OCI-LY7 (cell line): ENCODE measurements around the gene METTL27. TPM values are rescaled to one million over a fixed set of nuclear protein-coding genes. Genes with fewer than 3 reads are reported as not detected.

Experiments used
- BruUV-seq: library from RNA; stranded (reverse); fragments of 400-500 nt; replicated peaks from 2 replicates; lab custom pipeline; 2021; lab: Mats Ljungman, UMichigan
- CTCF ChIA-PET: fragments of 300-600 bp; sonication (Branson Sonifier 250); formaldehyde crosslinking; loops from one replicate; lab custom pipeline; 2022; ENCODE audit warnings: antibody characterized with exemption; ENCODE audit not compliant: unreplicated experiment; lab: Charles Lee
- POLR2A ChIA-PET: fragments of 300-600 bp; sonication (Branson Sonifier 250); formaldehyde crosslinking; loops from one replicate; lab custom pipeline; 2022; ENCODE audit warnings: antibody characterized with exemption; lab: Charles Lee
- DNase-seq: peaks from one replicate; pipeline ENCODE4 v3.0.0-alpha.2; 2015; ENCODE audit warnings: low spot score
- H2AFZ ChIP-seq: fragments of 200-600 bp; sonication (generic), shearing (Covaris generic); 2 replicates; pipeline ENCODE4 v1.6.1; 2014; ENCODE audit warnings: mild to moderate bottlenecking, antibody characterized with exemption, low read length, moderate library complexity
- H3K27ac ChIP-seq: fragments of 200-600 bp; sonication (generic); 2 replicates; pipeline ENCODE4 v1.5.1; 2014; ENCODE audit warnings: mixed run types, low read depth, mild to moderate bottlenecking, moderate library complexity, low read length, inconsistent platforms; ENCODE audit not compliant: poor library complexity, severe bottlenecking
- H3K36me3 ChIP-seq: fragments of 200-600 bp; sonication (generic); 2 replicates; pipeline ENCODE4 v1.6.1; 2014; ENCODE audit warnings: mild to moderate bottlenecking, antibody characterized with exemption, low read length, moderate library complexity, mixed read lengths; ENCODE audit not compliant: insufficient read depth
- H3K4me1 ChIP-seq: fragments of 200-600 bp; sonication (generic); 2 replicates; pipeline ENCODE4 v1.5.1; 2014; ENCODE audit warnings: mild to moderate bottlenecking, low read length; ENCODE audit not compliant: insufficient read depth, poor library complexity, severe bottlenecking
- H3K4me2 ChIP-seq: fragments of 200-600 bp; sonication (generic); 2 replicates; pipeline ENCODE4 v1.6.1; 2014; ENCODE audit warnings: mild to moderate bottlenecking, low read length
- H3K4me3 ChIP-seq: fragments of 200-600 bp; sonication (generic); 2 replicates; pipeline ENCODE4 v1.5.1; 2014; ENCODE audit warnings: mild to moderate bottlenecking, low read depth, low read length; ENCODE audit not compliant: poor library complexity, severe bottlenecking
- H3K79me2 ChIP-seq: fragments of 200-600 bp; sonication (generic); 2 replicates; pipeline ENCODE4 v1.6.1; 2016; ENCODE audit warnings: low read depth, mild to moderate bottlenecking, low read length, moderate library complexity, mixed read lengths; ENCODE audit not compliant: insufficient read depth
- H3K9me2 ChIP-seq: fragments of 200-600 bp; sonication (generic); 2 replicates; pipeline ENCODE4 v1.6.1; 2016; ENCODE audit warnings: mild to moderate bottlenecking, low read length, mixed read lengths; ENCODE audit not compliant: insufficient read depth
- H3K9me3 ChIP-seq: fragments of 200-600 bp; sonication (generic); 2 replicates; pipeline ENCODE4 v1.6.1; 2014; ENCODE audit warnings: mild to moderate bottlenecking, mixed run types, low read length, mixed read lengths
- H4K20me1 ChIP-seq: fragments of 200-600 bp; sonication (generic); 2 replicates; pipeline ENCODE4 v1.6.1; 2014; ENCODE audit warnings: mild to moderate bottlenecking, antibody characterized with exemption, low read length, moderate library complexity, mixed read lengths; ENCODE audit not compliant: insufficient read depth
- EZH2phosphoT487 ChIP-seq: fragments of 200-600 bp; sonication (generic); IDR thresholded peaks from 2 replicates; pipeline ENCODE4 v1.6.1; 2018; ENCODE audit warnings: low read depth, borderline replicate concordance, mild to moderate bottlenecking, mixed run types, antibody characterized with exemption, low read length, moderate library complexity, mixed read lengths
- intact Hi-C: fragments of 100-400 bp; cut with micrococcal nuclease; formaldehyde crosslinking; loops from one replicate; pipeline ENCODE4 v1.10.0; 2022; ENCODE audit not compliant: unreplicated experiment
- total RNA-seq, 2 experiments: library from RNA; depleted of rRNA in 1 of 2; stranded (reverse); fragments of >200 nt in 1 of 2; shearing (Covaris generic) in 1 of 2; gene quantifications; 2 replicates each; pipeline ENCODE4 v1.2.3, GENCODE V29; 2014 to 2022
- TF ChIP-seq, protein P1 (sequence below): fragments of 200-600 bp; sonication (generic); conservative IDR thresholded peaks from 2 replicates; pipeline ENCODE4 v1.5.1; 2014; ENCODE audit warnings: mild to moderate bottlenecking, antibody characterized with exemption, low read length, moderate library complexity, mixed read lengths

The METTL27 gene
- total RNA-seq, 2 experiments from 2014 or later: 0.92 to 2.1 TPM

GRCh38 chr7:73830681-73831583, 11.4 kb downstream of the METTL27 start, which contains the start of gene CLDN4:
TSS of gene CLDN4 (plus strand) at chr7:73830996. CDS start at chr7:73831202, 206 bp downstream.
- Histone ChIP-seq H4K20me1 (no peaks in the 10 kb centered on the region), H3K4me2 (no peak within 1 kb of the TSS)

GRCh38 chr7:73829921-73830680, 12.2 kb downstream of the METTL27 start:
- intact Hi-C loops: no loop called here
- POLR2A ChIA-PET: interaction anchor here (1.0 kb wide), 1 partner anchor 12 kb away, joined by 4 read pairs; the partner anchor contains the start of gene METTL27
- no peak overlapping the region for H3K4me2 ChIP-seq
- H3K9me2 ChIP-seq: no peaks in the 10 kb centered on the region
- no peak overlapping the region for H3K27ac ChIP-seq
- TF ChIP-seq EZH2phosphoT487: no peak
- TF ChIP-seq, protein P1, sequence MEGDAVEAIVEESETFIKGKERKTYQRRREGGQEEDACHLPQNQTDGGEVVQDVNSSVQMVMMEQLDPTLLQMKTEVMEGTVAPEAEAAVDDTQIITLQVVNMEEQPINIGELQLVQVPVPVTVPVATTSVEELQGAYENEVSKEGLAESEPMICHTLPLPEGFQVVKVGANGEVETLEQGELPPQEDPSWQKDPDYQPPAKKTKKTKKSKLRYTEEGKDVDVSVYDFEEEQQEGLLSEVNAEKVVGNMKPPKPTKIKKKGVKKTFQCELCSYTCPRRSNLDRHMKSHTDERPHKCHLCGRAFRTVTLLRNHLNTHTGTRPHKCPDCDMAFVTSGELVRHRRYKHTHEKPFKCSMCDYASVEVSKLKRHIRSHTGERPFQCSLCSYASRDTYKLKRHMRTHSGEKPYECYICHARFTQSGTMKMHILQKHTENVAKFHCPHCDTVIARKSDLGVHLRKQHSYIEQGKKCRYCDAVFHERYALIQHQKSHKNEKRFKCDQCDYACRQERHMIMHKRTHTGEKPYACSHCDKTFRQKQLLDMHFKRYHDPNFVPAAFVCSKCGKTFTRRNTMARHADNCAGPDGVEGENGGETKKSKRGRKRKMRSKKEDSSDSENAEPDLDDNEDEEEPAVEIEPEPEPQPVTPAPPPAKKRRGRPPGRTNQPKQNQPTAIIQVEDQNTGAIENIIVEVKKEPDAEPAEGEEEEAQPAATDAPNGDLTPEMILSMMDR: peak; percentile 30; the same call in 1 of the 2 replicates
- H3K79me2 ChIP-seq: no peaks in the 10 kb centered on the region
- CTCF ChIA-PET: no interaction called here
- no peaks in the 10 kb centered on the region for H4K20me1 ChIP-seq
- H3K36me3 ChIP-seq: no peaks in the 10 kb centered on the region
- H3K4me3 ChIP-seq: no peak overlapping the region
- peaks cover 18% of the 10 kb centered on the region for H3K4me1 ChIP-seq
- no TSS peak for BruUV-seq
- no peaks in the 10 kb centered on the region for H3K9me3 ChIP-seq
- no peak for DNase-seq
- H2AFZ ChIP-seq: no peak overlapping the region

More at GRCh38 chr7:73830681-73831583, 11.4 kb downstream of the METTL27 start, which contains the start of gene CLDN4:
- no peaks in the 10 kb centered on the region for H3K9me3 ChIP-seq
- BruUV-seq: no TSS peak
- no peaks in the 10 kb centered on the region for H3K79me2 ChIP-seq
- peaks cover 18% of the 10 kb centered on the region for H3K4me1 ChIP-seq
- CTCF ChIA-PET: no interaction called here
- no peaks in the 10 kb centered on the region for H3K36me3 ChIP-seq
- intact Hi-C loops: no loop called here
- H3K27ac ChIP-seq: no peak within 1 kb of the TSS
- POLR2A ChIA-PET: no interaction called here
- H3K9me2 ChIP-seq: no peaks in the 10 kb centered on the region
- H2AFZ ChIP-seq: no peak within 1 kb of the TSS
- no peak within 1 kb of the TSS for H3K4me3 ChIP-seq
- DNase-seq: no peak
- TF ChIP-seq, protein P1: no peak
- TF ChIP-seq EZH2phosphoT487: no peak
